NB4 (cell line): ENCODE results near the gene DLG5.

Source experiments
- DNase-seq: peaks from one replicate; pipeline ENCODE4 v3.0.0; 2010; ENCODE audit warnings: low read depth
- H3K4me3 ChIP-seq: one replicate; pipeline ENCODE4 v1.5.1; 2011; ENCODE audit warnings: mild to moderate bottlenecking, low read depth, low read length, moderate library complexity
- CTCF ChIP-seq: IDR thresholded peaks from one replicate; pipeline ENCODE4 v1.5.1; 2012; ENCODE audit warnings: low read depth, low read length
- MAX ChIP-seq: IDR thresholded peaks from 2 replicates; pipeline ENCODE4 v1.6.1; 2011; ENCODE audit warnings: low read depth, low read length
- MYC ChIP-seq: IDR thresholded peaks from 2 replicates; pipeline ENCODE4 v1.6.1; 2011; ENCODE audit warnings: low read depth, low read length
- POLR2A ChIP-seq: IDR thresholded peaks from 2 replicates; pipeline ENCODE4 v1.6.1; 2011; ENCODE audit warnings: mild to moderate bottlenecking; ENCODE audit not compliant: insufficient read length; ENCODE audit errors: extremely low read depth

The DLG5 gene

GRCh38 chr10:77909021-77909748, 17.4 kb downstream of the DLG5 start:
- peak; percentile 46 for DNase-seq
- peak overlapping the region; percentile 4 for H3K4me3 ChIP-seq
- TF ChIP-seq MAX: no peak
- no peak for TF ChIP-seq CTCF
- TF ChIP-seq POLR2A: no peak
- no peak for TF ChIP-seq MYC

- DNase-seq: peak; percentile 38
- TF ChIP-seq POLR2A: no peak
- TF ChIP-seq CTCF: peak; percentile 31
- H3K4me3 ChIP-seq: no peak overlapping the region
Measured at GRCh38 chr10:77907900-77908717, 18.4 kb downstream of the DLG5 start.

GRCh38 chr10:77907462-77907861, 19.1 kb downstream of the DLG5 start:
- TF ChIP-seq POLR2A: no peak
- no peak for TF ChIP-seq MAX
- TF ChIP-seq CTCF: no peak
- no peak for TF ChIP-seq MYC
- DNase-seq: no peak
- H3K4me3 ChIP-seq: no peak overlapping the region

GRCh38 chr10:77906951-77907421, 19.6 kb downstream of the DLG5 start:
- DNase-seq: no peak
- no peak overlapping the region for H3K4me3 ChIP-seq
- no peak for TF ChIP-seq POLR2A
- no peak for TF ChIP-seq MYC
- no peak for TF ChIP-seq CTCF
- no peak for TF ChIP-seq MAX

GRCh38 chr10:77905781-77906180, 20.8 kb downstream of the DLG5 start:
- no peak for DNase-seq
- no peak overlapping the region for H3K4me3 ChIP-seq
- no peak for TF ChIP-seq MAX
- TF ChIP-seq CTCF: no peak
- no peak for TF ChIP-seq MYC
- no peak for TF ChIP-seq POLR2A
